NAMALWA (cell line): ENCODE data around the gene RRP15.

Experiments
- DNase-seq: peaks from one replicate; pipeline ENCODE4 v3.0.0-alpha.2; 2015; ENCODE audit warnings: low spot score

Gene RRP15

DNA sequence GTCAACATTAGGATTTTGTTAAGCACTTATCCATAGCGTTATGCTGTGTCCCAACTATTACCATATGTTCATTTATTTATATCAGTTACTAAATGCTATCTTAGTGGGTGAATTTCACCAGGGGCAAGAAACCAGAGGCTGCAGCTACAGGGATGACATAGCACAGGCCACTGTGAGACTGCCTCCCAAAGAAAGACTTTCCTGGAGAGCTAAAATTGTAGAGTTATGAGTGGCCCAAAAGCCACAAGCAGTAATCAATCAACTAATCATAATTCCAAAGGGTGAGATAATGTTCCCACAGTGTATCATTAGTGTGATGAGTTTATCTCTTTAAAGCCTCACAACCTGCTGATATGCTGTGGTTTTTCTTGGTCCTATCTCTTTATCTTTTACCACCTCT lies 56.2 kb downstream of the RRP15 start:
- no peak for DNase-seq

DNA sequence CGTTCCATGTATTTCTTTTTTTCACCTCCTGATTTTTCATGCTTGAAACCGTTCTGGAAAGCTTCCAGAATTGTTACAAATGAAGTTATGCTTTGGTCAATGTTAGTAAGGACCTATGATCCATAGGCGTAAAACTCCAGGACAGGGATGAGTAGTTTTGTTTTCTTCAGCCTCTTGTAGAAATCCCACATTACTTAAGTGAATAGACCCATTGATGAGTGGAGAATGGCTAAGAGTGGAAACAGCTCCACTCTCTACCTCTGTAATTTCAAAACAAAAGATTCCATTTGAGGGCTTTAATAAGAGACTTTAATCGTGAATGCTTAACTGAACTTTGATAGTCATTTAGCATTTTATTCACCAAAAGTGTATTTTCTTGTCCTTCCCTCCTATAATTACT lies 57.0 kb downstream of the RRP15 start:
- no peak for DNase-seq

DNA sequence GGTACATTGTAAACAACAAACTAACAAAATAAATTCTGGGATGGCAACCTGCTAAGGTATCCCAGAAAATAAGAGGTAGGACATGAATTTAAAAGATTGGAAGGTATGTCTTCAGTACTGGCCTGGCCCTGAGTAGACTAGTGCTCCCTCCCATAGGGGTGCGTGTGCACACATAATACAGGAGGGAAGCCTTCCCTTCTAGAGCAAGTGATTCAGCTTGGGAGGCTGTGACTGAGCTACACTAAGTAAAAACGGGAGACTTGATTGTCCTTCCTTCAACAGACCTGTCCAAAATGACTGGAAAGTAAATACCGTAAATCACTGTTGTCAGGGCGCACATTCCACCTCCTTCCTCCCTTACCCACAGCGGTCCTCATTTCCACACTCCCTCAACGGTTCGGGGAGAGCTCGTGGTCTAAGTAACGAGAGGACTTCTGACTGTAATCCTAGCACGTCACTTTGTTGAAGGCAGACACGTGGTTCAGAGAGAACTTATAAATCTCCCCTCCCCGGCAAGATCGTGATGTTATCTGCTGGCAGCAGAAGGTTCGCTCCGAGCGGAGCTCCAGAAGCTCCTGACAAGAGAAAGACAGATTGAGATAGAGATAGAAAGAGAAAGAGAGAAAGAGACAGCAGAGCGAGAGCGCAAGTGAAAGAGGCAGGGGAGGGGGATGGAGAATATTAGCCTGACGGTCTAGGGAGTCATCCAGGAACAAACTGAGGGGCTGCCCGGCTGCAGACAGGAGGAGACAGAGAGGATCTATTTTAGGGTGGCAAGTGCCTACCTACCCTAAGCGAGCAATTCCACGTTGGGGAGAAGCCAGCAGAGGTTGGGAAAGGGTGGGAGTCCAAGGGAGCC lies 60.0 kb downstream of the RRP15 start, which contains the start of gene TGFB2:
Gene TGFB2, plus strand, starts transcription at position 523 of the 859 bp plus-strand sequence. CDS start 1,366 bp downstream, outside the sequence.
- DNase-seq = peak; percentile 46

- DNase-seq = peak; percentile 55
These were observed 60.7 kb downstream of the RRP15 start for GRCh38 chr1:218345673-218346390.

GRCh38 chr1:218346391-218347204 lies 61.5 kb downstream of the RRP15 start:
- no peak for DNase-seq

DNA sequence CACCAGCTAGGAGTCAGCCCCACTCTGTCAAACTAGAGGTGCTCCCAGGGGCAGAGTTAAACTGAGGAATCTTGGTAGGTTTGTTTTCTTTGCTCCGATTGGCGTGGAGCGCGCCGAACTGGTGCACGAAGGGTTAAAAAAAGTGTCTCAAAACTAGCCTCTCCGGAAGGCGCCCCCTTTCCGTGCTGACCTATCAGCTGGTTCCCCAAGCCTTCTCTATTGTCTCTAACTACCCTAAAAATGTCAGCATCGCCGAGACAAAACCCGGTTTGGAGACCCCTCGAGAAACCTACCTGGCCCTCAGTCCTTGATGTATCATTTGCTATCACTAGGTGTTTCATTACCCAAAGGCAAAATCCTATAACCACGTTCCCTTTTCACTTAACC lies 62.2 kb downstream of the RRP15 start:
- no peak for DNase-seq

DNA sequence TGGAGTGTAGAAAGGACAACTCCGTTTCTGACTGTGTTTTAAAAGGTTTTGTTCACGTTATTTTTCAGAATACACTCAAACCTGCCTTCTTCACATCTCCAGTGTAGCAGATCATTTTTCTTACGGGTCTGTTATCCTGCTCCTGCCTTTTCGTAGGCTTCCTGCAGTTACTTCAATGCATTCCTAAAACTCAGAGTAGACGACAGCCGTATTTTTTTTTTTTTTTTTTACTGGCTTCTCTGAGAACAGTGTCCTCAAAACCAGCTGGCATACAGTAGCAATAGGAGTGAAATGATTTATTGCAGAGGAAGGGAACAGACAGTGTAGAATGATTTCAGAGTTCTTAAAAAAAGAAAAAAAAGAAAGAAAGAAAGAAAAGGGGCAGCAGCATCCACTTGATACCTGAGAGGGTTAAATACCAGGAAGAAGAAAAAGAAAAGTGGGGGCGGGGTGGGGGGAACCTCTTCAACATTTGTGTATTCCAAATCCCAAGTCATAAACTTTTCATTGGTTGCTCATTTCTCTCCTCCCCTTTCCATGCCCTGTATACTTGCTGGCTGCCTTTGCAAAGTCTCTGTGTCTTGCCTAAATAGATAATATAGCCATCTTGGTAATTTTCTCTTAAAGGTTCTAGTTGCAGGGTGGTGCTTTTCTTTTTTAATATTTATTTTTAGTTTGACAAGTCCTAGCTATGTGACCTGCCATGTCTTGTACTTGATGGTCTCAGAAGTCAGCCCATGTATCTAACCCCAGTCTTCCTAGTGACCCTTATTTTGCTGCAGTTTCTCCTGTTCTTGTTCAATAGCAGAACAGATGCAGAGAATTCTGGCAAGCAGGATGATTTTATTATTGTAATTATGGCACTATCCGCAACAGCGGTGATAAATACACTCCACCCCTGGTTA lies 62.9 kb downstream of the RRP15 start:
- DNase-seq = no peak

GRCh38 chr1:218348628-218349071 lies 63.6 kb downstream of the RRP15 start:
- no peak for DNase-seq

GRCh38 chr1:218349348-218350034 lies 64.4 kb downstream of the RRP15 start:
- no peak for DNase-seq

DNA sequence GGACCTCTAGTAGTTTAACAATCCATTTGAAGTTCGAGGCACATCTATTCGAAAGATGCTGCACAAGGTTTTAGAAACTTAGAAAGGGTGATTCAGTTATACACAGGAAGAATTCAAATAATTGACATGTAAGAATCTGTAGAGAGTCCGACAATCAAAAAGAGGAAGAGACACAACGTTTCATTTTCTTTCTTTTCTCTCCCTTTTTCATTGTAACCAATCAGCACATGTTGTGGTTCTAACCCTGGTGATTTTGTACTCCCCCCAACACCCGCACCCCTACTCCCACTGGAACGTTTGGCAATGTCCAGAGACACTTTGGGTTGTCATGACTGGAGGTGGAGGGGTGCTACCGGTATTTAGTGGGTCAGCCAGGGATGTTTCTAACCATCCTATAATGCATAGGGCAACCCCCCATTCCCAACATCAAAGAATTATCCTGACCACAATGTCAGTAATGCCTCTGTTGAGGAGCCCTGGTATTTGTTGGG lies 65.0 kb downstream of the RRP15 start:
- no peak for DNase-seq

DNA sequence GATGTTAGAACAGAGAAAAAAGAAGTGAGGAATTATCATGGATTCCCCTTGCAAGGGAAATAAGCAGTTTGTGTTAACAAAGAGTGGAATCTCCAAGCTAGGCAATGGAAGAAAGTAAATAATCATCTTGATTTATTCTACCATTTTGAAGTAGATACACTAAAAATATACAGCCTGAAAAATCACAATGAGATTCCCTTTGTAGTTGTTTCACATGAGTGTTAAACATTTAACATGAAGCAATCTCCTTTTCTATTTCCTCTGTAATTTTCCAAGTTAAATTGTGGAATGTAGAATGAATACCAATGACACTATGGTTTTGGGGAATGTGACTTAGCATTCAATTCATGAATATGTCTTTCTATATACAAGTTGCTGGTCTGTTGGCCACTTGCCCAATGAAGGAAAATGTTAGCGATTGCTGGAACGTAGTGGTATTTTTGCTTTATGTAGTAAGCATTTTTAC lies 65.7 kb downstream of the RRP15 start:
- no peak for DNase-seq

- DNase-seq = peak; percentile 60
These were observed 66.4 kb downstream of the RRP15 start for GRCh38 chr1:218351391-218352074.

DNA sequence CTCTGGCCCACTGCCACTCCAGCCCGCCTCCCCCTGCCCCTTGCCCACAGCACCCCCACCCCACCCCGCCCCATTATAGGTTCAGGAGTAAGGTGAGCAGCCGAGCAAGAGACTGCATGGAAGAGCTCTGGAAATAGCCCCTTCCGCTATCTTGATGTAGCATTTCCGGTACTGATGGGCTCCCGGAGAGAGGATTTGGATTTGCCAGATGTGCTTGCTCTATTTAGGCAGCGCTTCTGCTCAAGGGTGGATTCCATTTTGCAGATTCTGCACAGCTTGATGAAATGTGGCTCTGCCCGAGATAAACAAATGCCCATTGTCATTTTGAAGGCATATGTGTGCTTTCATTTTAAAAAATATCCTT lies 67.0 kb downstream of the RRP15 start:
- DNase-seq = no peak

- DNase-seq = no peak
These were observed 68.6 kb downstream of the RRP15 start for GRCh38 chr1:218353656-218354055.

DNA sequence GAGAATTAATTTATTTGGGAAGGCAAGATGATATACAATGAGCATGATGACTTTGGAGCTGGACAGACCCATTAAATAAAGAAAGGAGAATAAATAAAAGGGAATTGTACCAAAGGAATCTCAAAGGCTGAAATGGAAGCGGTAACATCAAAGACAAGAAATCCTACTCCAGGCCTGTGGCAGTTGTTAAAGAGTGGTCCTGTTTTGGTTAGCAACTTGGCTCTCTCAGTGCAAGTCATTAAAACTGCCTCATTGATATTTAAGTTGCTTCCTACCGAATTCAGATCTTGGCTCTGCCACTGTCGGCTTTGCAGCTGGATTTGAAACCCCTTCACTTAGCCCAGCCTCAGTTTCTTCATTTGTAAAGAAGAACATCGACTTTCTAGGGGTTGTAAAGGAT lies 70.2 kb downstream of the RRP15 start:
- DNase-seq = no peak

DNA sequence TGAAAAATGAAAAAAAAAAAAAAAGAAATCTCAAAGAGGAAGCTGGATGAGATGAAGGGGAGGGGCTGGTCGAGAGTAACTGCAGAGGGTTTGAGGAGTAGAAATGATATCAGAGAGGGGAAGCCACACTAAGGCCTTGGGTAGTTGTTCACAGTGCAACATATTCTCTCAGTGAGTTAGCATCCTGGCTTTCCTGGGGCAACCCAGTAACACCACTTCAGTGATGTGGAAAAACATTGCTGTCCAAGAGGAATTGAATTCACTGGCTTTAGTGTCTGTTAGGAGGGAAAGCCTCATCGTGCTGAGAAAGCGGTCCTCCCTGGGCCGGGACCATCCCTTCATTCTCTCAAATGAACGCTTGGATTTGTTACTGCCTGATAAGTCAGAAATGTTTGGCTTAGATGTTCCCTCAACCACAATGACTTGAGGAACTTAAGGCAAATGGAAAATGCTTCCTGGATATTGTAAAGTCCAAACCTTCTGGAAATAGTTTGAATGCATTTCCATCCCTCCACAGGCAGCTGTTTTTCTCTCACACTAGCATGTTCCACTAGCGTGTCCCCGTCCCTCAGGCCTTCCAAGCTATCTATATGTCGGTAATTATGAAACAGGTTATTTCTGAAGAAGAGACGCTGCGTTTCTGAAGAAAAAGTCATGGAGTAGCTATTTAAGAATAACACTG lies 72.3 kb downstream of the RRP15 start:
- no peak for DNase-seq

DNA sequence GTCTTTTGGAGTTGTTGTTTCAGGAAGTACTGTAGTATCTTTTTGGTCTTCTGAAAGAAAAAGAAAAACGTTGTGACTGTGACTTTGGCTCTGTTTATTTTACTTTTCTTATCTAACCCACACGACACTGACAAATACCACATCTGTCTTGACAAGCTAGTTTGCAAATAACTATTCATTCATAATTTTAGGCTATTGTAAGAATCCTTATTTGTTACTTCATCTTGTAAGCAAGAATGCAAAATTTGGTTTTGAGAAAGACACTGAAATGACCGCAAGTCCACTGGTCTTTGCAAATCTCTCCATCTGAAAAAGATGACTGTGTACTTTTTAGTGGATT lies 72.8 kb downstream of the RRP15 start:
- DNase-seq = no peak

GRCh38 chr1:218361298-218362065 lies 76.4 kb downstream of the RRP15 start:
- peak; percentile 34 for DNase-seq
